HG03196 (cell line): ENCODE data around the gene ALDOB.
"Not testable (repeated sequence)": the region's sequence is repeated elsewhere in the genome, so short reads cannot be mapped to it uniquely, and the experiment has no call there.

ENCODE experiments used
- ATAC-seq: cut with Tn5 transposase; IDR thresholded peaks from one replicate; pipeline ENCODE4 v1.9.1; 2021; ENCODE audit not compliant: unreplicated experiment

The ALDOB gene

GRCh38 chr9:101388507-101388993 lies 47.0 kb downstream of the ALDOB start:
- no peak for ATAC-seq

GRCh38 chr9:101387871-101388506 lies 47.6 kb downstream of the ALDOB start:
- ATAC-seq = peak; percentile 67

- ATAC-seq = not testable (repeated sequence)
These were observed 50.6 kb downstream of the ALDOB start, which contains the start of gene BAAT for GRCh38 chr9:101384873-101385536. Gene BAAT, minus strand, starts transcription at chr9:101385006. Its CDS starts 13,602 bp downstream, at chr9:101371404.

GRCh38 chr9:101383361-101383760 lies 52.2 kb downstream of the ALDOB start:
- ATAC-seq = no peak

GRCh38 chr9:101381833-101382342 lies 53.7 kb downstream of the ALDOB start:
- no peak for ATAC-seq

GRCh38 chr9:101381118-101381517 lies 54.5 kb downstream of the ALDOB start:
- no peak for ATAC-seq

GRCh38 chr9:101380295-101380694 lies 55.3 kb downstream of the ALDOB start:
- no peak for ATAC-seq

GRCh38 chr9:101376111-101376848 lies 59.3 kb downstream of the ALDOB start:
- ATAC-seq = no peak

GRCh38 chr9:101375546-101375945 lies 60.0 kb downstream of the ALDOB start:
- ATAC-seq = no peak

- ATAC-seq = no peak
These were observed 63.1 kb downstream of the ALDOB start for GRCh38 chr9:101372327-101373118.

- no peak for ATAC-seq
These were observed 63.8 kb downstream of the ALDOB start for GRCh38 chr9:101371813-101372212.
